PC-3 (cell line): Measurements from ENCODE around the gene MAGI2. TPM values are rescaled to one million over a fixed set of nuclear protein-coding genes. Genes with fewer than 3 reads are reported as not detected.

ENCODE experiments used
- ATAC-seq: fragments of 200-7000 bp; cut with Tn5 transposase; 2 replicates; pipeline ENCODE4 v1.9.1; 2020; ENCODE audit warnings: mild to moderate bottlenecking, moderate library complexity
- BruUV-seq: library from RNA; stranded (reverse); fragments of 400-500 nt; replicated peaks from 2 replicates; lab custom pipeline; 2021; lab: Mats Ljungman, UMichigan
- CTCF ChIA-PET: fragments of 300-600 bp; sonication (Branson Sonifier 250); formaldehyde crosslinking; loops from one replicate; lab custom pipeline; 2022; ENCODE audit warnings: antibody characterized with exemption; lab: Charles Lee
- POLR2A ChIA-PET: fragments of 300-600 bp; sonication (Branson Sonifier 250); formaldehyde crosslinking; loops from one replicate; lab custom pipeline; 2022; ENCODE audit warnings: antibody characterized with exemption; ENCODE audit not compliant: unreplicated experiment; lab: Charles Lee
- DNase-seq: peaks from one replicate; pipeline ENCODE4 v3.0.0-alpha.2; 2015
- H2AFZ ChIP-seq: fragments of 300-600 bp; sonication (generic); 2 replicates; pipeline ENCODE4 v1.6.0; 2016; ENCODE audit warnings: antibody characterized with exemption, low read length
- H3F3A ChIP-seq: fragments of 300-600 bp; sonication (generic); one replicate; pipeline ENCODE4 v1.6.0; 2017; ENCODE audit warnings: antibody characterized with exemption, low read length, control low read depth, mild to moderate bottlenecking; ENCODE audit not compliant: unreplicated experiment
- H3K27ac ChIP-seq: fragments of 300-600 bp; sonication (generic); 2 replicates; pipeline ENCODE4 v1.5.1; 2016; ENCODE audit warnings: mild to moderate bottlenecking, low read length
- H3K27me3 ChIP-seq: fragments of 300-600 bp; sonication (generic); 2 replicates; pipeline ENCODE4 v1.6.1; 2016; ENCODE audit warnings: low read length, mixed read lengths
- H3K36me3 ChIP-seq: fragments of 300-600 bp; sonication (generic); 2 replicates; pipeline ENCODE4 v1.6.1; 2016; ENCODE audit warnings: low read depth, mixed run types, low read length, mixed read lengths
- H3K4me1 ChIP-seq: fragments of 300-600 bp; sonication (generic); 2 replicates; pipeline ENCODE4 v1.5.1; 2016; ENCODE audit warnings: low read length; ENCODE audit not compliant: insufficient read depth
- H3K4me2 ChIP-seq: fragments of 300-600 bp; sonication (generic); 2 replicates; pipeline ENCODE4 v1.6.0; 2016; ENCODE audit warnings: low read length
- H3K4me3 ChIP-seq: fragments of 300-600 bp; sonication (generic); 2 replicates; pipeline ENCODE4 v1.5.1; 2016; ENCODE audit warnings: mild to moderate bottlenecking, low read length, mixed read lengths
- H3K79me2 ChIP-seq: fragments of 300-600 bp; sonication (generic); 2 replicates; pipeline ENCODE4 v1.6.1; 2017; ENCODE audit warnings: low read length, mixed read lengths
- H3K9ac ChIP-seq: fragments of 300-600 bp; sonication (generic); 2 replicates; pipeline ENCODE4 v1.6.0; 2016; ENCODE audit warnings: mild to moderate bottlenecking, low read length
- H3K9me2 ChIP-seq: fragments of 300-600 bp; sonication (generic); replicated peaks from 2 replicates; pipeline ENCODE4 v1.6.1; 2016; ENCODE audit warnings: mixed run types, low read length, mixed read lengths
- H3K9me3 ChIP-seq: fragments of 300-600 bp; sonication (generic); 2 replicates; pipeline ENCODE4 v1.6.1; 2016; ENCODE audit warnings: low read length, mixed read lengths
- H4K20me1 ChIP-seq: fragments of 300-600 bp; sonication (generic); 2 replicates; pipeline ENCODE4 v1.6.1; 2016; ENCODE audit warnings: low read length, mixed read lengths
- CTCF ChIP-seq: fragments of 300-600 bp; sonication (generic); conservative IDR thresholded peaks from 2 replicates; pipeline ENCODE4 v1.5.1; 2017; ENCODE audit warnings: antibody characterized with exemption, low read depth, mild to moderate bottlenecking, low read length
- EZH2 ChIP-seq: fragments of 300-600 bp; sonication (generic); IDR thresholded peaks from one replicate; pipeline ENCODE4 v1.6.1; 2017; ENCODE audit warnings: antibody characterized with exemption, mild to moderate bottlenecking, low read length; ENCODE audit not compliant: unreplicated experiment
- EZH2phosphoT487 ChIP-seq: fragments of 300-600 bp; sonication (generic); IDR thresholded peaks from 2 replicates; pipeline ENCODE4 v1.6.1; 2018; ENCODE audit warnings: mild to moderate bottlenecking, antibody characterized with exemption, low read length, borderline replicate concordance
- intact Hi-C: fragments of 100-400 bp; cut with micrococcal nuclease; formaldehyde crosslinking; loops from 2 replicates; pipeline ENCODE4 v1.9.0; 2023
- total RNA-seq: library from RNA; depleted of rRNA; stranded (reverse); fragments of >200 nt; gene quantifications from 2 replicates; pipeline ENCODE4 v1.2.3, GENCODE V29; 2014

The MAGI2 gene
- total RNA-seq, 1 experiment from 2014 or later, result not detected

- POLR2A ChIA-PET, result no interaction called here
- DNase-seq, result no peak
Observed at GRCh38 chr7:78189762-78190161, 1263.7 kb downstream of the MAGI2 start.

GRCh38 chr7:78185149-78185745, 1268.2 kb downstream of the MAGI2 start:
- Histone ChIP-seq H3K4me2 (no peak overlapping the region), H2AFZ (no peak overlapping the region), H3K27me3 (peaks cover 35% of the 10 kb centered on the region), H4K20me1 (no peaks in the 10 kb centered on the region), H3K4me3 (no peak overlapping the region), H3K9me2 (no peaks in the 10 kb centered on the region), H3K4me1 (no peaks in the 10 kb centered on the region), H3K9ac (no peak overlapping the region), H3K27ac (no peak overlapping the region), H3K9me3 (no peaks in the 10 kb centered on the region), H3K36me3 (no peaks in the 10 kb centered on the region), H3F3A (no peaks in the 10 kb centered on the region), H3K79me2 (no peaks in the 10 kb centered on the region)
- TF ChIP-seq EZH2, result no peak
- no peak for TF ChIP-seq EZH2phosphoT487
- TF ChIP-seq CTCF, result no peak
- POLR2A ChIA-PET, result no interaction called here
- no peak for ATAC-seq
- no peak for DNase-seq
- intact Hi-C loops, result no loop called here
- no TSS peak for BruUV-seq
- CTCF ChIA-PET, result no interaction called here

More at GRCh38 chr7:78189762-78190161, 1263.7 kb downstream of the MAGI2 start:
- intact Hi-C loops, result no loop called here
- Histone ChIP-seq H3K4me2 (no peak overlapping the region), H3K27me3 (peaks cover 63% of the 10 kb centered on the region), H3K79me2 (no peaks in the 10 kb centered on the region), H3K27ac (no peak overlapping the region), H3K36me3 (no peaks in the 10 kb centered on the region), H3K9me2 (no peaks in the 10 kb centered on the region), H3F3A (no peaks in the 10 kb centered on the region), H2AFZ (no peak overlapping the region), H3K9me3 (no peaks in the 10 kb centered on the region), H3K4me3 (no peak overlapping the region), H3K4me1 (no peaks in the 10 kb centered on the region), H4K20me1 (no peaks in the 10 kb centered on the region), H3K9ac (no peak overlapping the region)
- no TSS peak for BruUV-seq
- CTCF ChIA-PET, result no interaction called here
- ATAC-seq, result no peak
- TF ChIP-seq EZH2phosphoT487, result no peak
- no peak for TF ChIP-seq EZH2
- no peak for TF ChIP-seq CTCF

GRCh38 chr7:78184299-78184698, 1269.2 kb downstream of the MAGI2 start:
- H3K79me2 ChIP-seq, result no peaks in the 10 kb centered on the region
- no peaks in the 10 kb centered on the region for H3F3A ChIP-seq
- POLR2A ChIA-PET, result no interaction called here
- H3K4me1 ChIP-seq, result no peaks in the 10 kb centered on the region
- intact Hi-C loops, result no loop called here
- peaks cover 41% of the 10 kb centered on the region for H3K27me3 ChIP-seq
- BruUV-seq, result no TSS peak
- H2AFZ ChIP-seq, result no peak overlapping the region
- no peaks in the 10 kb centered on the region for H3K9me2 ChIP-seq
- ATAC-seq, result no peak
- CTCF ChIA-PET, result no interaction called here
- no peaks in the 10 kb centered on the region for H3K9me3 ChIP-seq
- no peak overlapping the region for H3K4me3 ChIP-seq
- no peak overlapping the region for H3K9ac ChIP-seq
- TF ChIP-seq EZH2phosphoT487, result no peak
- TF ChIP-seq EZH2, result no peak
- no peak for TF ChIP-seq CTCF
- H3K27ac ChIP-seq, result no peak overlapping the region
- no peak for DNase-seq
- H3K4me2 ChIP-seq, result no peak overlapping the region
- no peaks in the 10 kb centered on the region for H4K20me1 ChIP-seq
- H3K36me3 ChIP-seq, result no peaks in the 10 kb centered on the region
